Kidney (tissue), 14 donors: ENCODE measurements around the gene PRR22. TPM values are rescaled to one million over a fixed set of nuclear protein-coding genes. Genes with fewer than 3 reads are reported as not detected.
"Not testable (repeated sequence)": the region's sequence is repeated elsewhere in the genome, so short reads cannot be mapped to it uniquely, and the experiment has no call there.

ENCODE experiments used
- DNase-seq, 5 donors: peaks; one replicate each; pipeline ENCODE4 v3.0.0-alpha.2; 2013 to 2020
- FAIRE-seq: peaks from 2 replicates; lab custom pipeline; 2012; peaks lifted over from hg19 to GRCh38; lab: Jason Lieb, UNC
- H3K27ac ChIP-seq, 2 donors: one replicate each; pipeline ENCODE4 v1.7.0; 2013; ENCODE audit warnings: low read depth in 2 of 2, low read length in 2 of 2, inconsistent platforms in 1 of 2
- H3K27me3 ChIP-seq: one replicate; pipeline ENCODE4 v1.7.1; 2013; ENCODE audit warnings: low read length, inconsistent platforms; ENCODE audit not compliant: control insufficient read depth, insufficient read depth
- H3K36me3 ChIP-seq, 3 donors: one replicate each; pipeline versions ENCODE4 v1.7.0 to v1.7.1; 2013; ENCODE audit warnings: low read length in 3 of 3, control low read depth in 1 of 3, inconsistent platforms in 1 of 3; ENCODE audit not compliant: insufficient read depth in 3 of 3, control insufficient read depth in 2 of 3
- H3K4me1 ChIP-seq, 3 donors: one replicate each; pipeline versions ENCODE4 v1.7.0 to v1.7.1; 2013; ENCODE audit warnings: low read length in 3 of 3, inconsistent platforms in 1 of 3, low read depth in 1 of 3; ENCODE audit not compliant: control insufficient read depth in 2 of 3, insufficient read depth in 2 of 3
- H3K4me3 ChIP-seq, 3 donors: one replicate each; pipeline versions ENCODE4 v1.7.0 to v1.8.1; 2013; ENCODE audit warnings: low read length in 3 of 3, control low read depth in 1 of 3, inconsistent platforms in 1 of 3
- H3K9ac ChIP-seq, 3 donors: one replicate each; pipeline versions ENCODE4 v1.7.0 to v1.7.1; 2013; ENCODE audit warnings: low read length in 3 of 3, control low read depth in 1 of 3, inconsistent platforms in 1 of 3
- H3K9me3 ChIP-seq, 3 donors: one replicate each; pipeline versions ENCODE4 v1.7.0 to v1.7.1; 2013; ENCODE audit warnings: low read length in 3 of 3, control low read depth in 1 of 3, inconsistent platforms in 1 of 3; ENCODE audit not compliant: control insufficient read depth in 2 of 3, insufficient read depth in 1 of 3
- intact Hi-C: fragments of 100-400 bp; cut with DNase I; formaldehyde crosslinking; loops from one replicate; pipeline ENCODE4 v1.11.1; 2022
- polyA plus RNA-seq: library from polyadenylated mRNA; stranded (reverse); fragments of 350-450 nt; fragmentation: Illumina TruSeq; extraction: RNeasy Lipid Tissue Mini Kit (QIAGEN cat#74804); gene quantifications from one replicate; pipeline ENCODE4 v1.2.3, GENCODE V29; 2014; ENCODE audit warnings: low read depth, low replicate concordance; ENCODE audit not compliant: insufficient read depth
- total RNA-seq: library from RNA; stranded (reverse); fragmentation: NEBNext Ultra II Directional; extraction: Animal tissue kit (Norgen Biotek cat#: 25700); gene quantifications from one replicate; pipeline ENCODE4 v1.2.1, GENCODE V29; 2021
- TF ChIP-seq, protein P1 (sequence below): IDR thresholded peaks from 3 replicates; pipeline ENCODE4 v1.5.1; 2012; ENCODE audit warnings: mild to moderate bottlenecking, moderate library complexity, borderline replicate concordance; ENCODE audit not compliant: insufficient read depth; ENCODE audit errors: extremely low read depth
- donor health status: control.
- donor health status: control.
- donor health status: control.
- donor health status: control.
- donor health status: control.
- donor health status: DM: yes; HTN: yes; CAD: no.
- donor health status: Normal renal cell carcinoma (clear cell type).

Gene PRR22
- total and polyA plus RNA-seq, 2 donors from 2014 or later, result 4.1 to 4.2 TPM

- Histone ChIP-seq H3K4me1 (no peaks in the 10 kb centered on the region), H3K9me3 (no peaks in the 10 kb centered on the region), H3K27ac (no peak overlapping the region), H3K9ac (no peak overlapping the region), H3K4me3 (no peak overlapping the region), H3K27me3 (no peaks in the 10 kb centered on the region), H3K36me3 (peaks cover 0 to 22% (median 16%) of the 10 kb centered on the region in 3 donors)
- DNase-seq, result no peak
- FAIRE-seq, result no peak
- intact Hi-C loops, result no loop called here
- TF ChIP-seq, protein P1, sequence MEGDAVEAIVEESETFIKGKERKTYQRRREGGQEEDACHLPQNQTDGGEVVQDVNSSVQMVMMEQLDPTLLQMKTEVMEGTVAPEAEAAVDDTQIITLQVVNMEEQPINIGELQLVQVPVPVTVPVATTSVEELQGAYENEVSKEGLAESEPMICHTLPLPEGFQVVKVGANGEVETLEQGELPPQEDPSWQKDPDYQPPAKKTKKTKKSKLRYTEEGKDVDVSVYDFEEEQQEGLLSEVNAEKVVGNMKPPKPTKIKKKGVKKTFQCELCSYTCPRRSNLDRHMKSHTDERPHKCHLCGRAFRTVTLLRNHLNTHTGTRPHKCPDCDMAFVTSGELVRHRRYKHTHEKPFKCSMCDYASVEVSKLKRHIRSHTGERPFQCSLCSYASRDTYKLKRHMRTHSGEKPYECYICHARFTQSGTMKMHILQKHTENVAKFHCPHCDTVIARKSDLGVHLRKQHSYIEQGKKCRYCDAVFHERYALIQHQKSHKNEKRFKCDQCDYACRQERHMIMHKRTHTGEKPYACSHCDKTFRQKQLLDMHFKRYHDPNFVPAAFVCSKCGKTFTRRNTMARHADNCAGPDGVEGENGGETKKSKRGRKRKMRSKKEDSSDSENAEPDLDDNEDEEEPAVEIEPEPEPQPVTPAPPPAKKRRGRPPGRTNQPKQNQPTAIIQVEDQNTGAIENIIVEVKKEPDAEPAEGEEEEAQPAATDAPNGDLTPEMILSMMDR, result no peak
Measured at GRCh38 chr19:5782945-5783919, 1.3 kb downstream of the PRR22 start.

DNA sequence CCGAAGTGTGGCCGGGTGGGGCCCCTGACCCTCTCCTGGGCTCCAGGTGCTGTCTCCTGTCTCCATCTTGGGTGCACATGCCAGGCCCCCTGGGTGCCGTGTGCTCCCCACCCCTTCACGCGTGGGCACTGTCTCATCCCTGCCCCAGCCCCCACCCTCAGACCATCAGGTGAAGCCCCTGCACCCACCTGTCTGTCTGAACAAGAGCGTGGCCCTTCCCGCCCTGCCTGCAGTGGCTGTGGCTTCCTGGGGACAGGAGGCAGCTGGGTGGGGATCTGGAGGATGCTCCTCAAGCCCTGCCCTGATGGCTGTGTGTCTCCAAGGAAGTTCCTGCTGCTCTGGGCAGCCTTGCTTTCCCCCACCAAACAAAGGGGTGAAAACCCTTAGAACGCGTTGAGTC, 2.2 kb downstream of the PRR22 start:
- peaks cover 0 to 15% (median 11%) of the 10 kb centered on the region in 3 donors for H3K36me3 ChIP-seq
- no peaks in the 10 kb centered on the region for H3K27me3 ChIP-seq
- H3K9me3 ChIP-seq, result no peaks in the 10 kb centered on the region
- no peak overlapping the region for H3K9ac ChIP-seq
- DNase-seq (no peak), FAIRE-seq (no peak)
- no peak overlapping the region for H3K27ac ChIP-seq
- no peak overlapping the region for H3K4me3 ChIP-seq
- TF ChIP-seq, protein P1, result no peak
- intact Hi-C loops, result no loop called here
- H3K4me1 ChIP-seq, result no peaks in the 10 kb centered on the region

DNA sequence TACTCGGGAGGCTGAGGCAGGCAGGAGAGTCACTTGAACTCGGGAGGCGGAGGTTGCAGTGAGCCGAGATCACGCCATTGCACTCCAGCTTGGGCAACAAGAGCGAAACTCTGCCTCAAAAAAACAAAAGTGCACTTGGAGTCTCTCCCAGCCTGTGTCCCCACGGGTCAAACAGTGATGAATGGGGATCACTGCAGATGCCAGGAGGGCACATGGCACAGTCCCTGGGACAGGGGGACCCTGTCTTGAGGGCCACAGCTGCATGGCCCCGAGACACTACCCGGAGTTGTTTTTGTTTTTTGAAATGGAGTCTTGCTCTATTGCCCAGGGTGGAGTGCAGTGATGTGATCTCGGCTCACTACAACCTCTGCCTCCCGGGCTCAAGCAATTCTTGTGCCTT, 3.6 kb downstream of the PRR22 start:
- intact Hi-C loops, FAIRE-seq, DNase-seq, H3K36me3 ChIP-seq, H3K4me1 ChIP-seq, H3K9ac ChIP-seq, H3K27me3 ChIP-seq, H3K9me3 ChIP-seq, H3K4me3 ChIP-seq, H3K27ac ChIP-seq: not testable (repeated sequence)

DNA sequence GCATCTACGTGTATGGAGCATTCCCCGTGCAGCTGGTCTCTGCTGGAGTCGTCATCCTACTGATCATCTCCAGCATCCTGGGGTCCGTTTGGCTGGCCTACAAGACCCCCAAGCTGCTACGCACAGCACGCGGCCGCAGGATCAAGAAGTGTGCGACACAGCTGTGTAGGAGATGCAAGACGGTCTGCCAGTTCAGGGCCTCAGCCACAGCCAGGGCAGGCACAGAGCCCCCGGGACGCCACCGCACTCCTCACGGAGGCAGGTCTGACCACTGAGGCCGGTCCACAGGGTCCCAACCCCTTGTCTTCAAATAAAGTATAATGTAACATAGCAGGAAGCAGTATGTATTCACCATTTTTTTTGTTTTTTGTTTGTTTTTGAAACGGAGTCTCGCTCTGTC, 6.1 kb downstream of the PRR22 start:
- H3K4me3 ChIP-seq, result no peak overlapping the region
- intact Hi-C loops, result no loop called here
- H3K9me3 ChIP-seq, result peaks cover 0 to 3% (median 0%) of the 10 kb centered on the region in 3 donors
- no peak overlapping the region for H3K9ac ChIP-seq
- no peaks in the 10 kb centered on the region for H3K27me3 ChIP-seq
- TF ChIP-seq, protein P1, result no peak
- no peak for FAIRE-seq
- DNase-seq, result no peak
- H3K4me1 ChIP-seq, result no peaks in the 10 kb centered on the region
- no peaks in the 10 kb centered on the region for H3K36me3 ChIP-seq
- no peak overlapping the region for H3K27ac ChIP-seq
